ENCODE data around the gene BTNL9.
"Not testable (repeated sequence)": the region's sequence is repeated elsewhere in the genome, so short reads cannot be mapped to it uniquely, and the experiment has no call there.

Gene BTNL9

DNA sequence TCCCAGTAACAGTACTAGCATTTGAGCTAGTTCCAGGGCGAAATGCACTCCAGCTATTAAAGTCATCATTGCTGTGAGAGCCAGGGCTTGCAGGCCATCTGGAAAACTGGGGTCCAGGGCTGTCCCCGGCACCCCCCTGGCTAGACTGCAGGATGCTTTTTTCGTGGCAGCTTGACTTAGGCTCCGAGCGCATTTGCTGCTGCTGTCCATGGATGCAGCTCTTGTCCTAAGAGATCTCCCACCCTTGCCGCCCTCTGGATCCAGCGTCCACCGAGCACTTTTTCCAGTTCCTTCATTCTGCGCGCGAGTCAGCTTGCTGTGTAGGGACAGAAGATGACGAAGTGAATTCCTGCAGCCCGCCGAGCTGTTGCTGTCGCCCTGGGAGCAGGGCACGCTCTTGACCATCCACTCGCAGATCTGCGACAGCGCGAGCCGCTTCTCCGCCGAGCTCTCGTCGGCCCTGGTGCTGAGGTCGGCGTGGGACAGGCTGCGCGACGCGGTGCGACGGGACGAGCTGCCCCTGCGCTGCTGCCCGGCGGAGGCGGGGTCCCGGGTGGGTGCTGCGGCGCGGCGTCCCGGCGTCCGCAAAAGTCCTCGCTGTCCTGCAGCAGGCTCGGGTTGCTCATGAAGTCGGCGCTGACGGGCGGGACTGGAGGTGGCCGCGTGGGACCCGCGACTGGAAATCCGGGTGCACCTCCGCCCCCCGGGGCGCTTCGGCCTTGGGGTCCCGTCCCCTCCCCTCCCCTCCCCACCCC, 60.2 kb downstream of the BTNL9 start:
- no peak for DNase-seq (ENCODE audit: low spot score)

- not testable (repeated sequence) for DNase-seq (ENCODE audit: low spot score)
Observed at GRCh38 chr5:181101030-181101641, 61.1 kb downstream of the BTNL9 start.

DNA sequence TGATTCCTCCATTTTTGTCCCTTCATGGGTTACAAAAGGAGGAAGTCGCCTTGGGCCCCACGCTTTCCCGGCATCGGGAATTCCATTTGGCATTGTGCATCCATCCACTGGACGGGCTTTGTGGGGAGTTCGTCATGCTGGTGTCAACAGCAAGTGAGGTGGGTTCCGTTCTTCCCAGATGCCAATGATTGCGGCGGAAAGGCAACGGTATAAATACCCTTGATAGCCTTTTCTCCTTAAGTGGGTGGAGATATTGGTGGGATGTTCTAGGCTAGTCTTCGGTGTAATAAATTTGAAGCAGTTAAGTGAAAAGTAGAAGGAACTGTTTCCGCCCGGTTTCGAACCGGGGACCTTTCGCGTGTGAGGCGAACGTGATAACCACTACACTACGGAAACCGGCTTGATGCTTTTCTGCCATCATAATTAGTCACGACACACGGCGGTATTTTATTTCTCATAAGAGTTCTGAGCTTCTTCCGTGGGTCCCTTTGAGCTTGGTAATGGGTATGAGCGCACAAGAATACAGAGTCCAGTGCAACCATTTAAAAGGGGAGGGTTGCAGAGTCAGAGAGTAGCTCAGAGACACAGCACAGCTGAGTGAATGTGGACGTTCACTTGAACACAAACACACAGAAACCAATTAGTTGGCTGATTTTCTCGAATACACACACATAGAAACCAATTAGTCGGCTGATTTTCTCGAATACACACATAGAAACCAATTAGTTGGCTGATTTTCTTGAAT, 62.0 kb downstream of the BTNL9 start:
- DNase-seq (ENCODE audit: low spot score) = not testable (repeated sequence)

- not testable (repeated sequence) for DNase-seq (ENCODE audit: low spot score)
Observed at GRCh38 chr5:181104259-181104568, 64.1 kb downstream of the BTNL9 start.

- not testable (repeated sequence) for DNase-seq (ENCODE audit: low spot score)
Observed at GRCh38 chr5:181104606-181105390, 64.7 kb downstream of the BTNL9 start.

DNA sequence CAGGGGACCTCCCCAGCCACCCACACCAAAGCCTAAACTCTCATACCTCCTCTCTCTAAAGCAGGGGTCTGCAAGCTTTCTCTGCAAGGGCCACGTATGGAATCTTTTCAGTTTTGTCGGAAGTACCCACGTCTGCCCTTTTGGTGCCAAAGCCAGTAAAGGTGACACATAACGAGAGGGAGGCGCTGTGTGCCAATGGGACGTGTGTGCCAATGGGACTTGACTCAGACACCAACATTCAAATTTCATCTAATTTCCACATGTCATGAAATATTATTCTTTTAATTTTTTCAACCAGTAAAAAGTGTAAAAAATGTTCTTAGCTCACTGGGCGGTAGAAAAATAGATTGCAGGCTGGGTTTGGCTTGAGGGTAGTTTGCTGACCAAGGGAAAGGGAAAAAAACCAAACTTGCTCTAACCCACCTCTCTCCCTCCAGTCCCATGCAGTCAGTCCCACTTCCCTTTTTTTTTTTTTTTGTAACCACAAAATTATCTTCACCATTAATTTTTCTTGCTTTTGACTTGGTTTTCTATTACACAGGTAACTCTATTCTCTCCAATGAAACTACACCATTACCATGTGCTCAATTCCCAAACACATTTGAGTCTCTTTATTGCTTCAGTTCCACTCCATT, 65.4 kb downstream of the BTNL9 start:
- DNase-seq (ENCODE audit: low spot score) = no peak

DNA sequence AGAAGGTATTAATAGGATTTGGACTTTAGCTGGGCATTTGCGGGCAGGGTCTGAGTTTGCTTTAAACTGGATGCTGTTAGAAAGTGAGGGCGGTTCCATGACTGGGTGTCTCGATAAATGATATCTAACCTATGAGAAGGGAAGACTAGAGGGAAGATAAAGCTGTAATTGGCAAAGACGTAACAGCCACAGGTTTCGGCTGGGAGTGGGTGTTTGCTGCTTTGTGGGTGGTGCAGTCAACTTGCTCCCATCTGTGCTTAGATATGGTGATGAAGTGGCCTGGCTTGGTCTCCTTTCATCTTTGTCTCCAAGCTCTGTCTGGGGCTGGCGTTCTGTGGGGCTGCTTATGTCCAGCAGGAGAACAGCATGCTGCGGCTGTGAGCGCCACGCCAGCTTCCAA, 67.6 kb downstream of the BTNL9 start:
- no peak for DNase-seq (ENCODE audit: low spot score)

- DNase-seq (ENCODE audit: low spot score) = no peak
Observed at GRCh38 chr5:181108578-181109165, 68.6 kb downstream of the BTNL9 start.

DNA sequence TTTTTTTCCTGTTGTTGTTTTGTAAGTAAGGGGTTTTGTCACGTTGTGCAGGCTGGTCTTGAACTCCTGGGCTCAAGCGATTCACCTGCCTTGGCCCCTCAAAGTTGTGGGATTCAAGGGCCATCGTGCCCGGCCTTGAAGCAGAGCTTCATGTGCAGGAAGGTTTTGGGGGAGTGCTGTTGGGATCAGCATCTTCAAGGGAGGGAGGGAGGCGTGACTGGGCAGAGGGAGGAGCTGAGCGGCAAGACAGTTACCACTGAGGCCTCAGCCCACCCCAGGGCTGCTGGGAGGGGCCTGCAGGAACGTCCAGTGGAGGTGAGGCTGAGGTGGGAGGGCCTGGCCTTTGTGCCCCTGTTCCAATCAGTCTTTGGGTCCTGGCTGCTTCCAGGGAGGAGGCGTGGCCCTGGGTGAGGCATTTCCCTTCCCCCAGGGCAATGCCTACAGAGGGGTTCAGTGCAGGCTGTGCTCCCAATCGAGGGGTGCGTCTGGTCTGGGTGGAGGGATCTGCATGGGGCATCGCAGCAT, 69.5 kb downstream of the BTNL9 start:
- DNase-seq (ENCODE audit: low spot score) = peak; percentile 3

- DNase-seq (ENCODE audit: low spot score) = no peak
Observed at GRCh38 chr5:181111010-181111409, 70.9 kb downstream of the BTNL9 start.
